IMR-90 (cell line): Measurements from ENCODE around the gene HOXA3. TPM values are rescaled to one million over a fixed set of nuclear protein-coding genes. Genes with fewer than 3 reads are reported as not detected.

Experiments
- ATAC-seq: fragments of 200-7000 bp; cut with Tn5 transposase; 2 replicates; pipeline ENCODE4 v1.9.1; 2020; ENCODE audit warnings: low read depth, mild to moderate bottlenecking, moderate library complexity
- BruUV-seq: library from RNA; stranded (reverse); fragments of 400-500 nt; replicated peaks from 2 replicates; lab custom pipeline; 2021; lab: Mats Ljungman, UMichigan
- CTCF ChIA-PET: fragments of 300-600 bp; formaldehyde crosslinking; extraction: SDS; loops from one replicate; lab custom pipeline; 2021; ENCODE audit warnings: antibody characterized with exemption; lab: Yijun Ruan, JAX
- POLR2A ChIA-PET: fragments of 300-600 bp; sonication (Branson Sonifier 250); formaldehyde crosslinking; loops from one replicate; lab custom pipeline; 2022; ENCODE audit warnings: antibody characterized with exemption; ENCODE audit not compliant: unreplicated experiment; lab: Charles Lee
- DNase-seq: peaks from one replicate; pipeline ENCODE4 v3.0.0; 2013
- H2AFZ ChIP-seq: replicated peaks from 2 replicates; pipeline ENCODE3; 2013; ENCODE audit warnings: low read length, mild to moderate bottlenecking; ENCODE audit not compliant: poor library complexity
- H2AK5ac ChIP-seq: 2 replicates; pipeline ENCODE4 v1.6.1; 2013; ENCODE audit warnings: low read depth, low read length, inconsistent platforms
- H2AK9ac ChIP-seq: replicated peaks from 2 replicates; pipeline ENCODE3; 2013; ENCODE audit warnings: mild to moderate bottlenecking, low read depth, low read length, moderate library complexity; ENCODE audit not compliant: poor library complexity
- H2BK120ac ChIP-seq: 2 replicates; pipeline ENCODE4 v1.6.1; 2013; ENCODE audit warnings: low read depth, low read length, inconsistent platforms
- H2BK15ac ChIP-seq: 3 replicates; pipeline ENCODE4 v1.6.1; 2013; ENCODE audit warnings: low read depth, low read length, inconsistent platforms
- H2BK20ac ChIP-seq: 2 replicates; pipeline ENCODE4 v1.6.1; 2013; ENCODE audit warnings: low read depth, mild to moderate bottlenecking, inconsistent platforms, low read length, moderate library complexity
- H2BK5ac ChIP-seq: 2 replicates; pipeline ENCODE4 v1.6.1; 2013; ENCODE audit warnings: mild to moderate bottlenecking, low read depth, low read length, inconsistent platforms; ENCODE audit not compliant: poor library complexity, severe bottlenecking
- H3K14ac ChIP-seq: replicated peaks from 2 replicates; pipeline ENCODE4 v1.6.1; 2013; ENCODE audit warnings: low read depth, low read length, inconsistent platforms
- H3K18ac ChIP-seq: 2 replicates; pipeline ENCODE4 v1.6.1; 2013; ENCODE audit warnings: low read depth, low read length, control low read depth
- H3K23ac ChIP-seq: 2 replicates; pipeline ENCODE4 v1.6.1; 2013; ENCODE audit warnings: low read depth, low read length, inconsistent platforms
- H3K27ac ChIP-seq: 2 replicates; pipeline ENCODE4 v1.5.1; 2013; ENCODE audit warnings: mild to moderate bottlenecking, control low read depth, low read length; ENCODE audit not compliant: insufficient read depth
- H3K27me3 ChIP-seq: 2 replicates; pipeline ENCODE4 v1.6.1; 2013; ENCODE audit warnings: low read length; ENCODE audit not compliant: control insufficient read depth, insufficient read depth
- H3K36me3 ChIP-seq: 2 replicates; pipeline ENCODE4 v1.6.1; 2013; ENCODE audit warnings: low read length, mixed read lengths; ENCODE audit not compliant: control insufficient read depth, insufficient read depth
- H3K4ac ChIP-seq: 2 replicates; pipeline ENCODE4 v1.6.1; 2013; ENCODE audit warnings: low read depth, low read length, inconsistent platforms
- H3K4me1 ChIP-seq: 2 replicates; pipeline ENCODE4 v1.6.1; 2013; ENCODE audit warnings: low read length, mixed read lengths; ENCODE audit not compliant: control insufficient read depth, insufficient read depth
- H3K4me2 ChIP-seq: 2 replicates; pipeline ENCODE4 v1.6.1; 2013; ENCODE audit warnings: low read depth, mild to moderate bottlenecking, control low read depth, low read length, moderate library complexity
- H3K4me3 ChIP-seq: 2 replicates; pipeline ENCODE4 v1.5.1; 2013; ENCODE audit warnings: low read depth, mild to moderate bottlenecking, control low read depth, low read length, moderate library complexity; ENCODE audit not compliant: insufficient read depth
- H3K56ac ChIP-seq: 2 replicates; pipeline ENCODE4 v1.6.1; 2013; ENCODE audit warnings: low read length, inconsistent platforms; ENCODE audit not compliant: insufficient read depth; ENCODE audit errors: extremely low read depth
- H3K79me1 ChIP-seq, 2 experiments: 2 replicates each; pipeline ENCODE4 v1.6.1; 2013; ENCODE audit warnings: low read length in 2 of 2, inconsistent platforms in 1 of 2, low read depth in 1 of 2
- H3K9ac ChIP-seq: 2 replicates; pipeline ENCODE4 v1.6.1; 2013; ENCODE audit warnings: low read depth, low read length, control low read depth
- H3K9me1 ChIP-seq: 2 replicates; pipeline ENCODE4 v1.6.1; 2013; ENCODE audit warnings: low read length, inconsistent platforms; ENCODE audit not compliant: insufficient read depth
- H3K9me3 ChIP-seq: 2 replicates; pipeline ENCODE4 v1.6.1; 2013; ENCODE audit warnings: low read length; ENCODE audit not compliant: control insufficient read depth, insufficient read depth
- H4K20me1 ChIP-seq: 2 replicates; pipeline ENCODE4 v1.6.1; 2013; ENCODE audit warnings: low read length, inconsistent platforms; ENCODE audit not compliant: insufficient read depth
- H4K5ac ChIP-seq: 2 replicates; pipeline ENCODE4 v1.6.1; 2013; ENCODE audit warnings: mild to moderate bottlenecking, low read depth, low read length, control low read depth
- H4K8ac ChIP-seq, 2 experiments: 2 replicates each; pipeline ENCODE4 v1.6.1; 2013; ENCODE audit warnings: low read depth in 2 of 2, low read length in 2 of 2, control low read depth in 1 of 2, inconsistent platforms in 1 of 2
- H4K91ac ChIP-seq: 2 replicates; pipeline ENCODE4 v1.6.1; 2013; ENCODE audit warnings: low read depth, low read length, inconsistent platforms; ENCODE audit not compliant: insufficient read depth
- BHLHE40 ChIP-seq: fragments of 150-350 bp; IDR thresholded peaks from 2 replicates; pipeline ENCODE4 v1.6.1; 2016; ENCODE audit warnings: mild to moderate bottlenecking, low read depth, low read length
- CEBPB ChIP-seq: IDR thresholded peaks from 2 replicates; pipeline ENCODE4 v1.6.1; 2012; ENCODE audit warnings: low read depth, low read length, improper control_type of control experiment
- CHD1 ChIP-seq: IDR thresholded peaks from 2 replicates; pipeline ENCODE4 v1.6.1; 2012; ENCODE audit warnings: low read depth, low read length, improper control_type of control experiment
- MAFK ChIP-seq: IDR thresholded peaks from 2 replicates; pipeline ENCODE4 v1.6.1; 2012; ENCODE audit warnings: low read depth, low read length, improper control_type of control experiment
- MAZ ChIP-seq: IDR thresholded peaks from 2 replicates; pipeline ENCODE4 v1.6.1; 2012; ENCODE audit warnings: low read depth, mild to moderate bottlenecking, low read length, improper control_type of control experiment, moderate library complexity, borderline replicate concordance
- MXI1 ChIP-seq: IDR thresholded peaks from 2 replicates; pipeline ENCODE4 v1.6.1; 2012; ENCODE audit warnings: low read depth, mild to moderate bottlenecking, low read length, moderate library complexity, borderline replicate concordance
- NFE2L2 ChIP-seq: fragments of 150-350 bp; IDR thresholded peaks from 2 replicates; pipeline ENCODE4 v1.6.1; 2016; ENCODE audit warnings: low read depth, mild to moderate bottlenecking, low read length
- POLR2A ChIP-seq: IDR thresholded peaks from 2 replicates; pipeline ENCODE4 v1.6.1; 2012; ENCODE audit warnings: mild to moderate bottlenecking, low read depth, low read length
- RAD21 ChIP-seq: IDR thresholded peaks from 2 replicates; pipeline ENCODE4 v1.6.1; 2012; ENCODE audit warnings: low read length, improper control_type of control experiment
- RFX5 ChIP-seq: IDR thresholded peaks from 2 replicates; pipeline ENCODE4 v1.8.0; 2012; ENCODE audit warnings: low read depth, mild to moderate bottlenecking, low read length, moderate library complexity
- WGBS, 2 experiments: methylation state at CpG; one replicate each; pipeline versions ENCODE4 v1.1.5 to v1.1.7; 2013; ENCODE audit warnings: missing lambda C conversion rate in 2 of 2; ENCODE audit not compliant: insufficient read length in 1 of 2; ENCODE audit errors: extremely low coverage in 2 of 2; 5-methylcytosine and 5-hydroxymethylcytosine counted together
- dilution Hi-C: fragments of 300-500 bp; cut with HindIII; formaldehyde crosslinking; loops from one replicate; pipeline ENCODE4 v1.14.3; 2018; ENCODE audit warnings: low sequenced_read_pairs; ENCODE audit not compliant: unreplicated experiment
- in situ Hi-C: fragments of 300-500 bp; cut with MboI; formaldehyde crosslinking; loops from 3 replicates; pipeline ENCODE4 v1.14.3; 2019; ENCODE audit warnings: low sequenced_read_pairs, inconsistent platforms, mixed read lengths
- intact Hi-C: fragments of 100-400 bp; cut with micrococcal nuclease; formaldehyde crosslinking; loops from 2 replicates; pipeline ENCODE4 v1.10.0; 2022
- polyA plus RNA-seq, 3 experiments: library from polyadenylated mRNA; depleted of rRNA; stranded (reverse); fragments of >200 nt; gene quantifications; 2 replicates each; pipeline ENCODE4 v1.2.3, GENCODE V29; 2012; ENCODE audit warnings: low replicate concordance in 1 of 3
- total RNA-seq: library from RNA; depleted of rRNA; stranded (reverse); fragments of >200 nt; gene quantifications from 2 replicates; pipeline ENCODE4 v1.2.3, GENCODE V29; 2012
- TF ChIP-seq, protein P1 (sequence below): conservative IDR thresholded peaks from 2 replicates; pipeline ENCODE4 v1.5.1; 2012; ENCODE audit warnings: mild to moderate bottlenecking, low read depth, low read length, improper control_type of control experiment
- TF ChIP-seq, protein P2 (sequence below): fragments of 150-350 bp; IDR thresholded peaks from 2 replicates; pipeline ENCODE4 v1.6.1; 2016; ENCODE audit warnings: low read depth, mild to moderate bottlenecking, low read length, moderate library complexity, borderline replicate concordance
- TF ChIP-seq, protein P3 (sequence below): fragments of 150-350 bp; IDR thresholded peaks from 2 replicates; pipeline ENCODE4 v1.6.1; 2017; ENCODE audit warnings: mild to moderate bottlenecking, antibody characterized with exemption, low read length, low read depth

Gene HOXA3
- total and polyA plus RNA-seq, 2 of the 4 experiments (the other 2 are of a cell fraction) = 0.90 to 5.4 TPM

GRCh38 chr7:27155816-27156507, 3.6 kb upstream of the HOXA3 start:
- Histone ChIP-seq H3K4me1 (peaks cover 6% of the 10 kb centered on the region; the same call in 1 of the 2 replicates), H3K56ac (peak overlapping the region; percentile 38; the same call in 1 of the 2 replicates), H3K27ac (peak overlapping the region; percentile 30), H3K23ac (peak overlapping the region; percentile 72), H3K27me3 (no peaks in the 10 kb centered on the region; the same call in 1 of the 2 replicates), H2AK5ac (no peak overlapping the region), H4K5ac (no peak overlapping the region; the same call in 1 of the 2 replicates), H3K9me3 (no peaks in the 10 kb centered on the region), H4K91ac (no peak overlapping the region; the same call in 1 of the 2 replicates), H3K4ac (peak overlapping the region; percentile 59), H2BK120ac (no peak overlapping the region), H3K4me2 (peak overlapping the region; percentile 88), H3K14ac (peak overlapping the region; percentile 44; the same call in 1 of the 2 replicates), H3K18ac (no peak overlapping the region), H2AK9ac (peak overlapping the region; percentile 80), H3K9me1 (peaks cover 3% of the 10 kb centered on the region; the same call in 1 of the 2 replicates), H3K4me3 (peak overlapping the region; percentile 69), H2BK20ac (no peak overlapping the region), H2AFZ (peak overlapping the region; percentile 90), H4K8ac (peak overlapping the region; percentile 80 to 90), H3K79me1 (0 out of 4 replicates have a peak, but pooled peaks cover 0 to 4% of the 10 kb centered on the region in 2 experiments), H2BK15ac (no peak overlapping the region), H3K36me3 (no peaks in the 10 kb centered on the region), H3K9ac (peak overlapping the region; percentile 36; the same call in 1 of the 2 replicates), H4K20me1 (no peaks in the 10 kb centered on the region), H2BK5ac (no peak overlapping the region)
- in situ Hi-C loops (loop anchor here (5.0 kb wide), 2 partner anchors 789 to 1304 kb away; no protein-coding TSS in a partner anchor), dilution Hi-C loops (no loop called here), intact Hi-C loops (no loop called here)
- ATAC-seq (peak; percentile 18), DNase-seq (no peak)
- WGBS, 2 experiments = 4% methylated on average over 41 of the region's 63 CpGs; no CpG with 5 or more reads in 1 of the 2 experiments
- CTCF ChIA-PET = interaction anchor here (0.7 to 1.0 kb wide), 2 partner anchors 786 to 966 kb away, joined by 3 read pairs; no protein-coding TSS in a partner anchor
- POLR2A ChIA-PET = no interaction called here
- TF ChIP-seq CHD1 (no peak), BHLHE40 (no peak), RAD21 (no peak), MXI1 (no peak), MAZ (no peak), RFX5 (no peak), CEBPB (no peak), MAFK (no peak), NFE2L2 (no peak), POLR2A (no peak)
- TF ChIP-seq, protein P1, sequence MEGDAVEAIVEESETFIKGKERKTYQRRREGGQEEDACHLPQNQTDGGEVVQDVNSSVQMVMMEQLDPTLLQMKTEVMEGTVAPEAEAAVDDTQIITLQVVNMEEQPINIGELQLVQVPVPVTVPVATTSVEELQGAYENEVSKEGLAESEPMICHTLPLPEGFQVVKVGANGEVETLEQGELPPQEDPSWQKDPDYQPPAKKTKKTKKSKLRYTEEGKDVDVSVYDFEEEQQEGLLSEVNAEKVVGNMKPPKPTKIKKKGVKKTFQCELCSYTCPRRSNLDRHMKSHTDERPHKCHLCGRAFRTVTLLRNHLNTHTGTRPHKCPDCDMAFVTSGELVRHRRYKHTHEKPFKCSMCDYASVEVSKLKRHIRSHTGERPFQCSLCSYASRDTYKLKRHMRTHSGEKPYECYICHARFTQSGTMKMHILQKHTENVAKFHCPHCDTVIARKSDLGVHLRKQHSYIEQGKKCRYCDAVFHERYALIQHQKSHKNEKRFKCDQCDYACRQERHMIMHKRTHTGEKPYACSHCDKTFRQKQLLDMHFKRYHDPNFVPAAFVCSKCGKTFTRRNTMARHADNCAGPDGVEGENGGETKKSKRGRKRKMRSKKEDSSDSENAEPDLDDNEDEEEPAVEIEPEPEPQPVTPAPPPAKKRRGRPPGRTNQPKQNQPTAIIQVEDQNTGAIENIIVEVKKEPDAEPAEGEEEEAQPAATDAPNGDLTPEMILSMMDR = no peak
- TF ChIP-seq, protein P2, sequence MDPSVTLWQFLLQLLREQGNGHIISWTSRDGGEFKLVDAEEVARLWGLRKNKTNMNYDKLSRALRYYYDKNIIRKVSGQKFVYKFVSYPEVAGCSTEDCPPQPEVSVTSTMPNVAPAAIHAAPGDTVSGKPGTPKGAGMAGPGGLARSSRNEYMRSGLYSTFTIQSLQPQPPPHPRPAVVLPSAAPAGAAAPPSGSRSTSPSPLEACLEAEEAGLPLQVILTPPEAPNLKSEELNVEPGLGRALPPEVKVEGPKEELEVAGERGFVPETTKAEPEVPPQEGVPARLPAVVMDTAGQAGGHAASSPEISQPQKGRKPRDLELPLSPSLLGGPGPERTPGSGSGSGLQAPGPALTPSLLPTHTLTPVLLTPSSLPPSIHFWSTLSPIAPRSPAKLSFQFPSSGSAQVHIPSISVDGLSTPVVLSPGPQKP = no peak
- TF ChIP-seq, protein P3, sequence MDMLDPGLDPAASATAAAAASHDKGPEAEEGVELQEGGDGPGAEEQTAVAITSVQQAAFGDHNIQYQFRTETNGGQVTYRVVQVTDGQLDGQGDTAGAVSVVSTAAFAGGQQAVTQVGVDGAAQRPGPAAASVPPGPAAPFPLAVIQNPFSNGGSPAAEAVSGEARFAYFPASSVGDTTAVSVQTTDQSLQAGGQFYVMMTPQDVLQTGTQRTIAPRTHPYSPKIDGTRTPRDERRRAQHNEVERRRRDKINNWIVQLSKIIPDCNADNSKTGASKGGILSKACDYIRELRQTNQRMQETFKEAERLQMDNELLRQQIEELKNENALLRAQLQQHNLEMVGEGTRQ = no peak
- BruUV-seq = no TSS peak
